Fibroblast of lung (primary cell): ENCODE results near the gene MS4A8.

ENCODE experiments used
- EZH2 ChIP-seq: IDR thresholded peaks from 2 replicates; pipeline ENCODE4 v1.5.1; 2012; ENCODE audit warnings: low read length, control low read depth, mild to moderate bottlenecking; ENCODE audit errors: missing control alignments
- TF ChIP-seq, protein P1 (sequence below), 2 donors: IDR thresholded peaks in 1 of 2; conservative IDR thresholded peaks in 1 of 2; 1 replicate in 1 of 2; 2 replicates in 1 of 2; pipeline ENCODE4 v1.5.1; 2011 to 2012; ENCODE audit warnings: low read length in 2 of 2, control low read depth in 1 of 2, inconsistent platforms in 1 of 2, low read depth in 1 of 2, mild to moderate bottlenecking in 1 of 2

DNA sequence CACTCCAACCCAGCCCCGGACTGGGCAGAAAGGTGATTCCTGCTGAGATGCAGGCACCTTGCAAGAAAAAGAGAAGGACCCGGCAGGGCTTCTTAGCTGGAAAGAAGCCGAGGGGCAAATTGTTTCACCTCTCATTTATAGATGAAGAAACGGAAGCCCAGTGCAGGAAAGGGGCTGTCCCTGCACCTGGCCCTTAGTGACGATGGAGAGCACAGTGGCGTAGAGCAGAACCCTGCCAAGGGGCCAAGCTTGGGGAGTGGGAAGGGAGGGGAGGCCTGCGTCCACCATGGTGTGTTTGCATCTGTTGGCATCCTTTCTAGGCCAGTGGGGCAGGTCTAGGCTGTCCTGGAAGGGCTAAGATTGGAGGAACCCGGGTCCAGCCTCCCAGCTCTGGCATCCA, 49.4 kb downstream of the MS4A8 start:
- TF ChIP-seq, protein P1, sequence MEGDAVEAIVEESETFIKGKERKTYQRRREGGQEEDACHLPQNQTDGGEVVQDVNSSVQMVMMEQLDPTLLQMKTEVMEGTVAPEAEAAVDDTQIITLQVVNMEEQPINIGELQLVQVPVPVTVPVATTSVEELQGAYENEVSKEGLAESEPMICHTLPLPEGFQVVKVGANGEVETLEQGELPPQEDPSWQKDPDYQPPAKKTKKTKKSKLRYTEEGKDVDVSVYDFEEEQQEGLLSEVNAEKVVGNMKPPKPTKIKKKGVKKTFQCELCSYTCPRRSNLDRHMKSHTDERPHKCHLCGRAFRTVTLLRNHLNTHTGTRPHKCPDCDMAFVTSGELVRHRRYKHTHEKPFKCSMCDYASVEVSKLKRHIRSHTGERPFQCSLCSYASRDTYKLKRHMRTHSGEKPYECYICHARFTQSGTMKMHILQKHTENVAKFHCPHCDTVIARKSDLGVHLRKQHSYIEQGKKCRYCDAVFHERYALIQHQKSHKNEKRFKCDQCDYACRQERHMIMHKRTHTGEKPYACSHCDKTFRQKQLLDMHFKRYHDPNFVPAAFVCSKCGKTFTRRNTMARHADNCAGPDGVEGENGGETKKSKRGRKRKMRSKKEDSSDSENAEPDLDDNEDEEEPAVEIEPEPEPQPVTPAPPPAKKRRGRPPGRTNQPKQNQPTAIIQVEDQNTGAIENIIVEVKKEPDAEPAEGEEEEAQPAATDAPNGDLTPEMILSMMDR (conservative IDR thresholded peaks at IDR 0.05 in 1 of 2, IDR thresholded peaks at IDR 0.05 in 1 of 2; ENCODE audit: low read depth in 1 of 2, low read length in 2 of 2): no peak
- no peak for TF ChIP-seq EZH2
